HS-27A (cell line): ENCODE results near the gene WDR11.

Experiments
- DNase-seq: peaks from one replicate; pipeline ENCODE4 v3.0.0-alpha.2; 2012; ENCODE audit warnings: low read depth, missing footprints

The WDR11 gene

DNA sequence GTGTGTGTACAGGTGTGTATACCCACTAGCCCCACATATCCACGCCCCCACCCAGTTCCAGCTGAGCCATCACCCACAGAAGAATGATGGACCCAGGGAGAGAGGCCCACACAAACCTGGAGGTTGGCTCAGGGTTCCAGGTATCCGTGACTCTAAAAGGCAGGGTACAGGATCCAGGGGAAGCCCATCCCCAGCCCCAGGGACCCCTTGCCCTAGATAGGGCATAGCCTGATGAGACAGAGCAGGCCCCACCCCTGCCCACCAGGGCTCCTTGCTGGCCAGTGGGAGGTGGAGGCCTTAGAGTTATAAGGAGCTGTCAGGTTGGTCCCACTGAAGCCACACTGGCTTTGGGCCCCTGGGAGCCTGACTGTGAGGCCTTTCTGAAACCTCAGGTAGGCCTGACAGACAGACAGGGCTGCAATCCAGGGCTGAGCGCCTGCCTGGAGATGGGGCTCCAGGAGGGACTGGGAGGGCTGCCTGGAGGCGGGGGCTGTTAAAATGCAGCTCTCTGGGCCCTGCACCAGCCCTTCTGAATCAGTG lies 93.5 kb downstream of the WDR11 start:
- DNase-seq, result no peak

DNA sequence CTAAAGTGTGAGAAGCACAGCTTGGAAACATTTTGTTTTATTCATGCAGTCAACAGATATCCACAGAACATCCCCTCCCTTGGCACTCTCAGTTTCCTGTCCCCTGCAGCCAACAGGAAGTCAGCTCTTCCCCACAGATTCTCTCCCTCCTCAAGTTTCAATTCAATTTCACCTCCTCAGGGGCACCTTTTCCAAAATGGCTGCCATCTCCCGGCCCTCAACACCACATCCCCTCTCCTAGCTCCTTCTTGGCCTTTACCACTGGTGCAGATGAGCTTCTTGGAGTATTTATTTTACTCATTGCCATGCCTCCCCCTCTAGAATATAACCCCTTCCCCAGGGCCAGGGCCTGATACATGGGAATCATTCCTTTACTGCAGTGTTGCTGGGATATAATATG lies 94.0 kb downstream of the WDR11 start:
- no peak for DNase-seq

DNA sequence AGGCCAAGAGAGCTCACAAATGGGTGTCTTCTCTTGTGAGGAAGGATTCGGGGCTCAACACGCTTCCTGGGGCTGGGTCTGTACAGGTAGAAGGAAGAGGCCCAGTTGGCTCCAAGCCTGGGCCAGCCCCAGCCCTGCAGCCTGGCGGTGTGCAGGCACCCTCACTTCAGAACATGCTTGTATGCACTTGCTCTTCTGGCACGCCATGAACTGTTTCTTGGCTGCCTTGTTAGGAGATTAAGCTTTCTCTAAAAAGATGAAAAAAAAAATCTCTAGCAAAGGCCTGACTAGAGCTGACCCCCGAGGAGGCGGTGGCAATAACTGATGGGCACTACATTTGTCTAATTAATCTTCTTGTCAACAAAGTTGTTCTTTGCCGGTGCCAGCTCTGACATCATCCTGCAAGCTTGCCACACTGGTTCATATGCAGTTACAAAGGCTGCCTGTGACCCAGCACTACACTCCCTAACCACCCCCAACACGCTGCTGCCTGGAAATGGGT lies 94.7 kb downstream of the WDR11 start:
- no peak for DNase-seq

DNA sequence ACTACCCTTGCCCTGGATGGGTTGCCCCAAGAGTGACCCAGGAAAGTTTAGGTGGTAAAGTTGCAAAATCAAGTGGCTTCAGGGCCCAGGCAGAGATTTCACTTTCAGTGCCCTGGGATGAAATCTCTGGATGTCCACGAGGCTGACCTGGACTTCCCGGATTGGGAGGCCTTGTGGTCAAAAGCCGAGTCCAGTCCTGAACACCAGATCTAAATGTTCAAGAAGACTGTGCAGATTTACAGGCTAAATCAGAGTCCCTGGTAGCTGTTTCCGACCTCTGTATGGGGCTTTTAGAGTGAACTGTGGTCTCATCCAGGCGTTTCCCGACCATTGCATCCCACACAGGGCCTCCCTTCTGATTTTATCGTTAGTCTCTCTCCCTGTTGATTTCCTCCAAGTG lies 95.3 kb downstream of the WDR11 start:
- DNase-seq, result no peak

DNA sequence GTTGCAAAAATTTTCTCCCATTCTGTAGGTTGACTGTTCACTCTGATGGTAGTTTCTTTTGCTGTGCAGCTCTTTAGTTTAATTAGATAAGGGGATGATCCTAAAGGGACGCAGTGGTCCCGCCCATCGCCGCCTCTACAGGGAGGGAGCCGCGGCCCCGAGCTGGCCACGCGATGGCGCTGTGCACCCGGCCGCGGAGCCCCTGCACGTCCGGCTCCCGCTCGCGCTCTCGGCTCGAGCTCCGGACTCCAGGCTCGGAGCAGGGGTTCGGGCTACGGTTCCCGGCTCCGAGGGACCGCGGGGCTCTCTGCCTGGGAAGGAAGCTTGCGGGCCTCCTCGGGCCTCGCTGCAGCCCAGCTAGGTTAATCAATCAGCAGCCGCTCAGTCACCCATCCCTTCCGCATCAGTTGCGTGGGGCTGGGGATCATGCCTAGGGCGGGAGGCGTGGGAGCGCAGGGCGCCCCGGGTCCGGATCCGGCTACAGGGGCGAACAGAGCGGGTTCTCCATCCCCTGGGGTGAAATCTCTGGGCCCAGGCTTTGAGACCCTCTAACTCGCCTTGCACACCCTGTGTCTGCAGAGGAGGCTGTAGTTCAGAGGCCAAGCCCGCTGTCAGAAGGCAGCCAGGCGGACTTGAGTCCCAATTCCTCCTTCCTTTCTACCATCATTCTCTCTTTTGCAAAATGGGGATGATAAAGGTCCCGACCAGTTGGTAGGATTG lies 97.9 kb downstream of the WDR11 start:
- DNase-seq, result no peak

DNA sequence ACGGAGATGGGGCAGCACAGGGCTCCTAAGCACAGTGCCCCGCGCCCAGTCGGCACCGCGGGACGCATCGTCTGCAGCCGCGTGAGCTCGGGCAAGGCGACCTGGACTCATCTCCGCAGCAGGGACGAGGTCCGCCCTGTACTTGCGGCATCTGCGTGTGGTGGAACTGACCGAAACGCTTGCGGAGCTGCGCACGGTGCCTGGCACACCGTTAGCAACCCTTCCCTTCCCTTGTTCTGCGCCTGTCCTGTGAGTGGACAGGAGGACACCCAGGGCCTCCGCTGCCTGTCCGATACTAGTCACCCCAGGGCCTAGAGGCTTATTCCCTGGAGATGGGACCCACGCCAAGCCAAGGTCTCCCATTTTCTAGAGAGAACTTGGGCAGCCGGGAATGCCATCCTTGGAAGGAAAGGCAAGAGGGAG lies 98.5 kb downstream of the WDR11 start:
- DNase-seq, result no peak

DNA sequence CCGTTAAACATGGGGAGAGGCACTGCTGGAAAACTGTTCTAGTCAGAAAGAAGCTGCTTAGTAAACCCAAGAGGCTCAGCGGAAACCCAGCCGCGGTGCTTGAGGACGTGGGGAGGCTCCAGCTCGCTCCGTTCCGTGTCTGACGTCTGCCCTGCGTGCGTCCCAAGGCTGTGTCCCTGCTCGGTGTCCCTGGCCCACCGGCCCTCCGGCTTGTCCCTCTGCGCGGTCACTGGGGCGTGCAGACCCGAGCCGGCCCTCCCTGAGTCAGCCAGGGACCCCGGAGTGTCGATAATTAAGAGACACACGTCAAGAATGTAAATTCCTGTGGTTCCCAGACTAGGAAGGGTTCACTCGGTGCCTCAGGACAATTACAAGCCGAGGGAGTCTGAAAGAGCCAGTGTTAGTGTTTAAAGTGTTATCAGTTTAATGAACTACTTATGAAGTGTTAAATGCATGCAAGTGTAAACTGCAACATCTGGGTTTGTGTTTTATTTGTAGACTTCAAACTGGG lies 98.9 kb downstream of the WDR11 start:
- DNase-seq, result no peak

DNA sequence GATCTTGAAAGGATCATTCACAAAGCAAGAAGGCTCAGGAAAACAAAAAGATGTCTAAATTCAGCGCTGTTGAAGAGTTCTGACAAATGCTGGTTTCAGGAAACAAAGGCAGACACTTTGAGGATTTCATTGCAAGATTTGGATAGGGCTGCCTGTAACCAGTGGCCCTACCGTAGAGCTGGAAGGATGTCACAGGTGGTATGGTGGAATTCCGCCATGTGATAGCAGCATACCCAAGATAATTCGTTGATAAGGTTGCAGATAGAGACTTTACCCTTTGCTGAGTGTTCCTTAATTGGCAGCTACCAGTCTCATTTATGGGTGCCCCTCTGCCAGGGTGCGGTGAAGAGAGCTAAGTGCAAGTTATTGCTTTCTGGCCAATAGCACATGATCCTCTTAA lies 100.1 kb downstream of the WDR11 start:
- DNase-seq, result no peak

DNA sequence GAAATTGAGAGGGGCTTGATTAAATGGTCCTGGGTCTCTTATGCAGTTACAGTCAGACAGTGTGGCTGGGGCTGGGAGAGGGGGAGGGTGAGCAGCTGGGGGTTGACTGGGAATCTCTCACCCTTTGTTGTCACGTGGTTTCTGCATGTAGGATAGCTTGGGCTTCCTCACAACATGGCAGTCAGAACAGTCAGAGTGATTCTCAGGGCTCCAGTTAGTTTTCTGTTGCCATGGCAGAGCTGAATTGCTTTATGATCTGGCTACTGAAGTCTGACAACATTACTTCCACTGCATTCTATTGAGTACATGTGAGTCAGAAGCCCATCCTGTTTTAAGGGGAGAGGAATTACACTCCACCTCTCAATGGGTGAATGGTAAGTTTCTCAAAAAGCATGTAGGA lies 102.7 kb downstream of the WDR11 start:
- DNase-seq, result no peak
